RWPE2 (cell line): ENCODE measurements around the gene KATNAL1.

Experiments
- ATAC-seq: fragments of 200-7000 bp; cut with Tn5 transposase; 3 replicates; pipeline ENCODE4 v1.9.1; 2021; ENCODE audit warnings: low read depth
- DNase-seq: peaks from one replicate; pipeline ENCODE4 v3.0.0-alpha.2; 2020; ENCODE audit warnings: low spot score
- H3K27ac ChIP-seq: fragments of 450-650 bp; 2 replicates; pipeline ENCODE4 v1.5.1; 2017; ENCODE audit warnings: mild to moderate bottlenecking; ENCODE audit not compliant: poor library complexity, severe bottlenecking
- H3K27me3 ChIP-seq: fragments of 250-450 bp; sonication (Bioruptor Pico); 2 replicates; pipeline ENCODE4 v1.5.1; 2021; ENCODE audit warnings: mild to moderate bottlenecking, moderate library complexity; ENCODE audit not compliant: insufficient read depth, poor library complexity, severe bottlenecking
- H3K36me3 ChIP-seq: fragments of 250-450 bp; sonication (Bioruptor Pico); 2 replicates; pipeline ENCODE4 v1.5.1; 2020; ENCODE audit warnings: low read depth, mild to moderate bottlenecking, moderate library complexity
- H3K4me1 ChIP-seq: fragments of 250-450 bp; sonication (Bioruptor Pico); 2 replicates; pipeline ENCODE4 v1.5.1; 2021; ENCODE audit warnings: mild to moderate bottlenecking, moderate library complexity; ENCODE audit not compliant: insufficient read depth, poor library complexity, severe bottlenecking
- H3K4me3 ChIP-seq: fragments of 250-450 bp; sonication (Bioruptor Pico); 2 replicates; pipeline ENCODE4 v1.5.1; 2021; ENCODE audit warnings: mild to moderate bottlenecking, moderate library complexity; ENCODE audit not compliant: severe bottlenecking
- H3K9me3 ChIP-seq: fragments of 250-450 bp; sonication (Bioruptor Pico); 2 replicates; pipeline ENCODE4 v1.5.1; 2021; ENCODE audit warnings: mild to moderate bottlenecking, moderate library complexity; ENCODE audit not compliant: severe bottlenecking
- CTCF ChIP-seq: fragments of 450-650 bp; IDR thresholded peaks from one replicate; pipeline ENCODE4 v1.5.1; 2017; ENCODE audit warnings: mild to moderate bottlenecking, moderate library complexity; ENCODE audit not compliant: poor library complexity, severe bottlenecking

Gene KATNAL1

DNA sequence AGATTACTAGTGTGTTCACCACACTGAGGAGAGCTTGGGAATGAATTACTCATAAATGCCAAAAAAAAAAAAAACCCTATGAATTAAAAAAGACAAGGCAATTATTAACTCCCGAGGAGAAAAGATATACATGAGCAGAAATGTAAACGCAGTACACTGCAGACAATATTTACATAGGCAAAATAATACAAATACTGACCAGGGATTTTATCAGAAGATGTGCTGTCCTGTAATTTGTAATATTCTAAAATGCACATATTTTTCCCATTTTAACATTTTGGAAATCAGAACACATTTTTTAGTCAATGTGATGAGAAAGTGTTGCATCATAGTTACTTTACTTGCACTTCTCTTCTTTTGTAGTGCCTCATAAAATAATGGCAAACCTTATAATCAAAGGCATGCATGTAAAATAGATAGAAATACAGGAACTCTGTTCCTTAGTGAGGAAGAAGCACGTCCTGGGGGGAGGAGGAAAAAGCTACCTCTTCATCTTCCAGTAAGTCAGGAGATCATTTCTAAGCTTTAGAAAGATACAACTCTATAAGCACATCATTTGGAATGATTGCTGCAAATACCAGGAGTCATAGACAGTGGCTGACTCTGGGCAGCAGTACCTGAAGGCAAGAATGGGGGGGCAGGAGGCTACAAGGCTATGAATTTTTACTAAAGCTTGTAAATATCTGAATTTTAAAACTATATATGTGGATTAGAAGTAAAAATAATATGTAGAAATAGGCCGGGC, 46.3 kb upstream of the KATNAL1 start:
- no peaks in the 10 kb centered on the region for H3K36me3 ChIP-seq
- H3K4me3 ChIP-seq, result no peak overlapping the region
- no peaks in the 10 kb centered on the region for H3K27me3 ChIP-seq
- ATAC-seq (no peak), DNase-seq (no peak)
- H3K4me1 ChIP-seq, result no peaks in the 10 kb centered on the region
- no peak overlapping the region for H3K27ac ChIP-seq
- peaks cover 3% of the 10 kb centered on the region for H3K9me3 ChIP-seq
- no peak for TF ChIP-seq CTCF

DNA sequence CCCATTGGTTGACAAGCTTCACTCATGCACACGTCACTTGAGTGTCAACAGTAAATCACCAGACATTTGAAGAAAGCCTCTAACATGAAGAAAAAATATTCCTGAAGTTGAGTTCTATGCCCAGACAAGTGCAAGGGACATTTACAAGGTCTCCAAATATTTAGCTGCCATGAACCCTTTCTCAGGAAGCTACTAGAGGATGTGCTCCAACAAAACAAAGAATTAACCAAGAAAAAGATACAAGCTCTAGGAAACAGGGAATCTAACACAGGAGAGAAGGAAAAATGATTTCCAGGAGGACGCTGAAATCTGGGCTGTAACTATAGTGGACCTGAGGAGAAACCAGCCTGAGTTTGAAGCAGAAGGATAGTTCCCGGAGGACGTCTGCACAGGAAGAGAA, 45.7 kb upstream of the KATNAL1 start:
- ATAC-seq (no peak), DNase-seq (no peak)
- Histone ChIP-seq H3K4me3 (no peak overlapping the region), H3K27me3 (no peaks in the 10 kb centered on the region), H3K4me1 (no peaks in the 10 kb centered on the region), H3K27ac (no peak overlapping the region), H3K36me3 (no peaks in the 10 kb centered on the region), H3K9me3 (peaks cover 3% of the 10 kb centered on the region)
- no peak for TF ChIP-seq CTCF

- H3K27me3 ChIP-seq, result no peaks in the 10 kb centered on the region
- no peak overlapping the region for H3K4me3 ChIP-seq
- peaks cover 3% of the 10 kb centered on the region for H3K9me3 ChIP-seq
- no peak for DNase-seq
- H3K27ac ChIP-seq, result no peak overlapping the region
- no peak for TF ChIP-seq CTCF
- ATAC-seq, result no peak
- no peaks in the 10 kb centered on the region for H3K4me1 ChIP-seq
- H3K36me3 ChIP-seq, result no peaks in the 10 kb centered on the region
These were observed 44.8 kb upstream of the KATNAL1 start for GRCh38 chr13:30352121-30352520.

- DNase-seq (no peak), ATAC-seq (no peak)
- no peak overlapping the region for H3K4me3 ChIP-seq
- H3K27ac ChIP-seq, result no peak overlapping the region
- no peaks in the 10 kb centered on the region for H3K27me3 ChIP-seq
- peaks cover 11% of the 10 kb centered on the region for H3K4me1 ChIP-seq
- TF ChIP-seq CTCF, result no peak
- H3K9me3 ChIP-seq, result no peaks in the 10 kb centered on the region
- H3K36me3 ChIP-seq, result no peaks in the 10 kb centered on the region
These were observed 39.4 kb upstream of the KATNAL1 start for GRCh38 chr13:30346789-30347167.

DNA sequence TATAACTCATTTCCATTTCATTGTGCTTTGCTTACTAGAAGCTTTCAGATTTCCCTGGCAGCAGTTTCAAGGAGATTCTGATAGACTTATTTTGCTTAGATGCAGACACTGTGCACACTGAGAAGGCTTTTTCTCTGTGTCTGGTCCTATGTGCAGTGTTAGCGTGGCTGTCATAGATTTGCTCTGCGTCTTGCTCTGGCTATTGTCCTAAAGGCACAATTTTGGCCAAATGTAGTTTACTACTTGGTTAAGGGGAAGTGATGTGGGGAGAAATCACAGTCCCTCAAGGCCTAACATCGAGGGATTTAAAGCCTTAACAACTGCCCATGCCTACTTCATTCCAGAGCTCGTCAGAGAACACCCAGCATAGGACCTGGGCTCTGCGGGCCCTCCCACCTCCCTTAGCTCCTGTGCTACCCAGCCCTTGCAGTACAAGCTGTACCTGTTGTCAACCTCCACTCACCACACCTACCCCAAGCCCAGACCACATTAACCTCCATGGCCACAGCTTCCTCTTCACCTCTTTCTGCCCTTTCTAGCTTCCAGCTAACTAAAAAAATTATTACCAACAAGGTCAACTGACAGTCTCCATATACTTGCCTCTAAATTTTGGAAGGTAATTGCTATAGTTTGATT, 38.9 kb upstream of the KATNAL1 start:
- no peak for TF ChIP-seq CTCF
- no peak overlapping the region for H3K4me3 ChIP-seq
- H3K9me3 ChIP-seq, result no peaks in the 10 kb centered on the region
- H3K36me3 ChIP-seq, result no peaks in the 10 kb centered on the region
- DNase-seq (no peak), ATAC-seq (no peak)
- peaks cover 11% of the 10 kb centered on the region for H3K4me1 ChIP-seq
- H3K27ac ChIP-seq, result no peak overlapping the region
- no peaks in the 10 kb centered on the region for H3K27me3 ChIP-seq
